WTC11 (cell line): ENCODE data around the gene ASTN1. TPM values are rescaled to one million over a fixed set of nuclear protein-coding genes. Genes with fewer than 3 reads are reported as not detected.

Experiments used
- E2F4 ChIP-seq: sonication (generic); formaldehyde crosslinking; IDR thresholded peaks from 2 replicates; pipeline ENCODE4 v1.8.1; 2022; ENCODE audit warnings: low read depth, mild to moderate bottlenecking, moderate library complexity, missing genetic modification reagents, borderline replicate concordance
- MLX ChIP-seq: sonication (generic); formaldehyde crosslinking; IDR thresholded peaks from 2 replicates; pipeline ENCODE4 v1.8.1; 2023; ENCODE audit warnings: mild to moderate bottlenecking, missing genetic modification reagents, moderate library complexity
- MXD4 ChIP-seq: fragments of 250-450 bp; sonication (Bioruptor Pico); IDR thresholded peaks from 2 replicates; pipeline ENCODE4 v1.8.0; 2021; ENCODE audit warnings: mild to moderate bottlenecking, moderate library complexity, borderline replicate concordance
- MYBL2 ChIP-seq: sonication (generic); formaldehyde crosslinking; IDR thresholded peaks from 2 replicates; pipeline ENCODE4 v1.8.1; 2023; ENCODE audit warnings: mild to moderate bottlenecking, moderate library complexity, missing genetic modification reagents
- USF2 ChIP-seq: sonication (generic); formaldehyde crosslinking; IDR thresholded peaks from 2 replicates; pipeline ENCODE4 v1.8.1; 2023; ENCODE audit warnings: mild to moderate bottlenecking, missing genetic modification reagents, moderate library complexity
- ZBTB21 ChIP-seq: sonication (generic); formaldehyde crosslinking; IDR thresholded peaks from 2 replicates; pipeline ENCODE4 v1.8.1; 2023; ENCODE audit warnings: mild to moderate bottlenecking, missing genetic modification reagents, borderline replicate concordance
- ZMAT4 ChIP-seq: fragments of 250-450 bp; sonication (Bioruptor Pico); IDR thresholded peaks from 2 replicates; pipeline ENCODE4 v1.9.0; 2021; ENCODE audit warnings: mild to moderate bottlenecking
- ZNF416 ChIP-seq: fragments of 250-450 bp; sonication (Bioruptor Pico); IDR thresholded peaks from 2 replicates; pipeline ENCODE4 v1.9.0; 2021; ENCODE audit warnings: mild to moderate bottlenecking, inconsistent platforms
- total RNA-seq: library from RNA; stranded (reverse); gene quantifications from 3 replicates; pipeline ENCODE4 v1.2.3, GENCODE V29; 2021
- TF ChIP-seq, protein P1 (sequence below): sonication (generic); formaldehyde crosslinking; IDR thresholded peaks from 2 replicates; pipeline ENCODE4 v1.8.1; 2022; ENCODE audit warnings: missing genetic modification reagents, borderline replicate concordance
- TF ChIP-seq, protein P2 (sequence below): fragments of 250-450 bp; sonication (Bioruptor Pico); IDR thresholded peaks from 2 replicates; pipeline ENCODE4 v1.9.0; 2021; ENCODE audit warnings: mild to moderate bottlenecking, borderline replicate concordance
- TF ChIP-seq, protein P3 (sequence below): sonication (generic); formaldehyde crosslinking; IDR thresholded peaks from 2 replicates; pipeline ENCODE4 v1.8.0; 2023; ENCODE audit warnings: missing genetic modification reagents
- TF ChIP-seq, protein P4 (sequence below): sonication (generic); formaldehyde crosslinking; IDR thresholded peaks from 2 replicates; pipeline ENCODE4 v1.8.1; 2022; ENCODE audit warnings: low read depth, missing genetic modification reagents, borderline replicate concordance
- TF ChIP-seq, protein P5 (sequence below): sonication (generic); formaldehyde crosslinking; IDR thresholded peaks from 2 replicates; pipeline ENCODE4 v1.8.0; 2022; ENCODE audit warnings: mild to moderate bottlenecking, missing genetic modification reagents

The ASTN1 gene
- total RNA-seq, 1 experiment from 2014 or later: 3.4 TPM

GRCh38 chr1:176938375-176938774 is 226.1 kb downstream of the ASTN1 start (continued):
- TF ChIP-seq, protein P1, sequence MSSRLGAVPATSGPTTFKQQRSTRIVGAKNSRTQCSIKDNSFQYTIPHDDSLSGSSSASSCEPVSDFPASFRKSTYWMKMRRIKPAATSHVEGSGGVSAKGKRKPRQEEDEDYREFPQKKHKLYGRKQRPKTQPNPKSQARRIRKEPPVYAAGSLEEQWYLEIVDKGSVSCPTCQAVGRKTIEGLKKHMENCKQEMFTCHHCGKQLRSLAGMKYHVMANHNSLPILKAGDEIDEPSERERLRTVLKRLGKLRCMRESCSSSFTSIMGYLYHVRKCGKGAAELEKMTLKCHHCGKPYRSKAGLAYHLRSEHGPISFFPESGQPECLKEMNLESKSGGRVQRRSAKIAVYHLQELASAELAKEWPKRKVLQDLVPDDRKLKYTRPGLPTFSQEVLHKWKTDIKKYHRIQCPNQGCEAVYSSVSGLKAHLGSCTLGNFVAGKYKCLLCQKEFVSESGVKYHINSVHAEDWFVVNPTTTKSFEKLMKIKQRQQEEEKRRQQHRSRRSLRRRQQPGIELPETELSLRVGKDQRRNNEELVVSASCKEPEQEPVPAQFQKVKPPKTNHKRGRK: no peak
- TF ChIP-seq ZNF416 (CRISPR knock-in tag) (no peak), ZBTB21 (CRISPR knock-in tag) (no peak), MLX (no peak), MXD4 (CRISPR knock-in tag) (no peak), MYBL2 (no peak), E2F4 (CRISPR knock-in tag) (no peak), USF2 (CRISPR knock-in tag) (no peak), ZMAT4 (CRISPR knock-in tag) (no peak)
- TF ChIP-seq, protein P2, sequence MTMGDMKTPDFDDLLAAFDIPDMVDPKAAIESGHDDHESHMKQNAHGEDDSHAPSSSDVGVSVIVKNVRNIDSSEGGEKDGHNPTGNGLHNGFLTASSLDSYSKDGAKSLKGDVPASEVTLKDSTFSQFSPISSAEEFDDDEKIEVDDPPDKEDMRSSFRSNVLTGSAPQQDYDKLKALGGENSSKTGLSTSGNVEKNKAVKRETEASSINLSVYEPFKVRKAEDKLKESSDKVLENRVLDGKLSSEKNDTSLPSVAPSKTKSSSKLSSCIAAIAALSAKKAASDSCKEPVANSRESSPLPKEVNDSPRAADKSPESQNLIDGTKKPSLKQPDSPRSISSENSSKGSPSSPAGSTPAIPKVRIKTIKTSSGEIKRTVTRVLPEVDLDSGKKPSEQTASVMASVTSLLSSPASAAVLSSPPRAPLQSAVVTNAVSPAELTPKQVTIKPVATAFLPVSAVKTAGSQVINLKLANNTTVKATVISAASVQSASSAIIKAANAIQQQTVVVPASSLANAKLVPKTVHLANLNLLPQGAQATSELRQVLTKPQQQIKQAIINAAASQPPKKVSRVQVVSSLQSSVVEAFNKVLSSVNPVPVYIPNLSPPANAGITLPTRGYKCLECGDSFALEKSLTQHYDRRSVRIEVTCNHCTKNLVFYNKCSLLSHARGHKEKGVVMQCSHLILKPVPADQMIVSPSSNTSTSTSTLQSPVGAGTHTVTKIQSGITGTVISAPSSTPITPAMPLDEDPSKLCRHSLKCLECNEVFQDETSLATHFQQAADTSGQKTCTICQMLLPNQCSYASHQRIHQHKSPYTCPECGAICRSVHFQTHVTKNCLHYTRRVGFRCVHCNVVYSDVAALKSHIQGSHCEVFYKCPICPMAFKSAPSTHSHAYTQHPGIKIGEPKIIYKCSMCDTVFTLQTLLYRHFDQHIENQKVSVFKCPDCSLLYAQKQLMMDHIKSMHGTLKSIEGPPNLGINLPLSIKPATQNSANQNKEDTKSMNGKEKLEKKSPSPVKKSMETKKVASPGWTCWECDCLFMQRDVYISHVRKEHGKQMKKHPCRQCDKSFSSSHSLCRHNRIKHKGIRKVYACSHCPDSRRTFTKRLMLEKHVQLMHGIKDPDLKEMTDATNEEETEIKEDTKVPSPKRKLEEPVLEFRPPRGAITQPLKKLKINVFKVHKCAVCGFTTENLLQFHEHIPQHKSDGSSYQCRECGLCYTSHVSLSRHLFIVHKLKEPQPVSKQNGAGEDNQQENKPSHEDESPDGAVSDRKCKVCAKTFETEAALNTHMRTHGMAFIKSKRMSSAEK (CRISPR knock-in tag): no peak
- TF ChIP-seq, protein P3, sequence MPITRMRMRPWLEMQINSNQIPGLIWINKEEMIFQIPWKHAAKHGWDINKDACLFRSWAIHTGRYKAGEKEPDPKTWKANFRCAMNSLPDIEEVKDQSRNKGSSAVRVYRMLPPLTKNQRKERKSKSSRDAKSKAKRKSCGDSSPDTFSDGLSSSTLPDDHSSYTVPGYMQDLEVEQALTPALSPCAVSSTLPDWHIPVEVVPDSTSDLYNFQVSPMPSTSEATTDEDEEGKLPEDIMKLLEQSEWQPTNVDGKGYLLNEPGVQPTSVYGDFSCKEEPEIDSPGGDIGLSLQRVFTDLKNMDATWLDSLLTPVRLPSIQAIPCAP (CRISPR knock-in tag): no peak
- TF ChIP-seq, protein P4, sequence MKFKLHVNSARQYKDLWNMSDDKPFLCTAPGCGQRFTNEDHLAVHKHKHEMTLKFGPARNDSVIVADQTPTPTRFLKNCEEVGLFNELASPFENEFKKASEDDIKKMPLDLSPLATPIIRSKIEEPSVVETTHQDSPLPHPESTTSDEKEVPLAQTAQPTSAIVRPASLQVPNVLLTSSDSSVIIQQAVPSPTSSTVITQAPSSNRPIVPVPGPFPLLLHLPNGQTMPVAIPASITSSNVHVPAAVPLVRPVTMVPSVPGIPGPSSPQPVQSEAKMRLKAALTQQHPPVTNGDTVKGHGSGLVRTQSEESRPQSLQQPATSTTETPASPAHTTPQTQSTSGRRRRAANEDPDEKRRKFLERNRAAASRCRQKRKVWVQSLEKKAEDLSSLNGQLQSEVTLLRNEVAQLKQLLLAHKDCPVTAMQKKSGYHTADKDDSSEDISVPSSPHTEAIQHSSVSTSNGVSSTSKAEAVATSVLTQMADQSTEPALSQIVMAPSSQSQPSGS (CRISPR knock-in tag): no peak
- TF ChIP-seq, protein P5, sequence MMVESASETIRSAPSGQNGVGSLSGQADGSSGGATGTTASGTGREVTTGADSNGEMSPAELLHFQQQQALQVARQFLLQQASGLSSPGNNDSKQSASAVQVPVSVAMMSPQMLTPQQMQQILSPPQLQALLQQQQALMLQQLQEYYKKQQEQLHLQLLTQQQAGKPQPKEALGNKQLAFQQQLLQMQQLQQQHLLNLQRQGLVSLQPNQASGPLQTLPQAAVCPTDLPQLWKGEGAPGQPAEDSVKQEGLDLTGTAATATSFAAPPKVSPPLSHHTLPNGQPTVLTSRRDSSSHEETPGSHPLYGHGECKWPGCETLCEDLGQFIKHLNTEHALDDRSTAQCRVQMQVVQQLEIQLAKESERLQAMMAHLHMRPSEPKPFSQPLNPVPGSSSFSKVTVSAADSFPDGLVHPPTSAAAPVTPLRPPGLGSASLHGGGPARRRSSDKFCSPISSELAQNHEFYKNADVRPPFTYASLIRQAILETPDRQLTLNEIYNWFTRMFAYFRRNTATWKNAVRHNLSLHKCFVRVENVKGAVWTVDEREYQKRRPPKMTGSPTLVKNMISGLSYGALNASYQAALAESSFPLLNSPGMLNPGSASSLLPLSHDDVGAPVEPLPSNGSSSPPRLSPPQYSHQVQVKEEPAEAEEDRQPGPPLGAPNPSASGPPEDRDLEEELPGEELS (CRISPR knock-in tag): no peak
